HEK293 (cell line): Measurements from ENCODE around the gene CHN2.

Experiments used
- CTCF ChIA-PET: fragments of 350-600 bp; formaldehyde crosslinking; extraction: SDS; loops from one replicate; lab custom pipeline; 2021; ENCODE audit warnings: antibody characterized with exemption; lab: Yijun Ruan, JAX
- POLR2A ChIA-PET: fragments of 300-600 bp; formaldehyde crosslinking; extraction: SDS; loops from one replicate; lab custom pipeline; 2020; ENCODE audit warnings: antibody characterized with exemption, inconsistent platforms; lab: Yijun Ruan, JAX
- H3K27ac ChIP-seq: fragments of 200-500 bp; sonication (Bioruptor generic); 2 replicates; pipeline ENCODE4 v1.5.1; 2014; ENCODE audit warnings: low read depth, low read length, control low read depth, inconsistent platforms; ENCODE audit errors: extremely low read depth
- H3K36me3 ChIP-seq, 2 experiments: fragments of 200-500 bp in 1 of 2; sonication (Bioruptor generic) in 1 of 2; 1 replicate in 1 of 2; 2 replicates in 1 of 2; pipeline ENCODE4 v1.5.1; 2014 to 2017; ENCODE audit warnings: inconsistent platforms in 2 of 2, low read length in 2 of 2; ENCODE audit not compliant: control insufficient read depth in 2 of 2, insufficient read depth in 1 of 2
- H3K4me1 ChIP-seq: fragments of 200-500 bp; sonication (Bioruptor generic); 2 replicates; pipeline ENCODE4 v1.5.1; 2014; ENCODE audit warnings: mild to moderate bottlenecking, low read length, inconsistent platforms; ENCODE audit not compliant: control insufficient read depth, insufficient read depth
- H3K4me3 ChIP-seq: 2 replicates; pipeline ENCODE4 v1.5.1; 2011; ENCODE audit warnings: low read depth, mild to moderate bottlenecking, control low read depth, low read length, moderate library complexity
- H3K9me3 ChIP-seq: fragments of 200-500 bp; sonication (Bioruptor generic); 2 replicates; pipeline ENCODE4 v1.5.1; 2014; ENCODE audit warnings: low read depth, low read length, inconsistent platforms; ENCODE audit not compliant: control insufficient read depth, insufficient read depth
- GLIS1 ChIP-seq: fragments of 450-650 bp; formaldehyde crosslinking; IDR thresholded peaks from 2 replicates; pipeline ENCODE4 v1.5.1; 2016; ENCODE audit warnings: missing biosample characterization, missing genetic modification characterization
- MZF1 ChIP-seq: fragments of 450-650 bp; formaldehyde crosslinking; IDR thresholded peaks from 2 replicates; pipeline ENCODE4 v1.5.1; 2017; ENCODE audit warnings: missing biosample characterization, missing genetic modification characterization, borderline replicate concordance
- SCRT1 ChIP-seq: fragments of 450-650 bp; formaldehyde crosslinking; IDR thresholded peaks from 2 replicates; pipeline ENCODE4 v1.5.1; 2016; ENCODE audit warnings: missing biosample characterization, missing genetic modification characterization, borderline replicate concordance
- ZBTB7A ChIP-seq: fragments of 450-650 bp; formaldehyde crosslinking; IDR thresholded peaks from 2 replicates; pipeline ENCODE4 v1.5.1; 2016; ENCODE audit warnings: low read depth, missing biosample characterization, missing genetic modification characterization
- ZFP3 ChIP-seq: fragments of 450-650 bp; formaldehyde crosslinking; IDR thresholded peaks from 2 replicates; pipeline ENCODE4 v1.5.1; 2016; ENCODE audit warnings: low read depth, missing biosample characterization, missing genetic modification characterization
- ZNF133 ChIP-seq: fragments of 450-650 bp; formaldehyde crosslinking; IDR thresholded peaks from 2 replicates; pipeline ENCODE4 v1.5.1; 2016; ENCODE audit warnings: missing biosample characterization, missing genetic modification characterization
- ZNF37A ChIP-seq: fragments of 450-650 bp; IDR thresholded peaks from 2 replicates; pipeline ENCODE4 v1.5.1; 2018; ENCODE audit warnings: missing biosample characterization, missing genetic modification characterization
- ZNF391 ChIP-seq: fragments of 450-650 bp; formaldehyde crosslinking; IDR thresholded peaks from 2 replicates; pipeline ENCODE4 v1.5.1; 2016; ENCODE audit warnings: low read depth, missing biosample characterization, missing genetic modification characterization, borderline replicate concordance
- ZNF404 ChIP-seq: fragments of 450-650 bp; formaldehyde crosslinking; IDR thresholded peaks from 2 replicates; pipeline ENCODE4 v1.5.1; 2017; ENCODE audit warnings: missing biosample characterization, missing genetic modification characterization
- ZNF530 ChIP-seq: fragments of 450-650 bp; formaldehyde crosslinking; IDR thresholded peaks from 2 replicates; pipeline ENCODE4 v1.5.1; 2016; ENCODE audit warnings: low read depth, missing biosample characterization, missing genetic modification characterization
- ZNF548 ChIP-seq: fragments of 450-650 bp; formaldehyde crosslinking; IDR thresholded peaks from 2 replicates; pipeline ENCODE4 v1.5.1; 2016; ENCODE audit warnings: missing biosample characterization, missing genetic modification characterization
- ZNF585B ChIP-seq: fragments of 450-650 bp; formaldehyde crosslinking; IDR thresholded peaks from 2 replicates; pipeline ENCODE4 v1.5.1; 2016; ENCODE audit warnings: missing biosample characterization, missing genetic modification characterization
- ZNF623 ChIP-seq: fragments of 450-650 bp; formaldehyde crosslinking; IDR thresholded peaks from 2 replicates; pipeline ENCODE4 v1.5.1; 2016; ENCODE audit warnings: missing biosample characterization, missing genetic modification characterization
- ZNF791 ChIP-seq: fragments of 450-650 bp; formaldehyde crosslinking; IDR thresholded peaks from 2 replicates; pipeline ENCODE4 v1.5.1; 2016; ENCODE audit warnings: missing biosample characterization, missing genetic modification characterization
- ZNF792 ChIP-seq: fragments of 450-650 bp; formaldehyde crosslinking; IDR thresholded peaks from 2 replicates; pipeline ENCODE4 v1.5.1; 2016; ENCODE audit warnings: missing biosample characterization, missing genetic modification characterization
- TF ChIP-seq, protein P1 (sequence below): fragments of 450-650 bp; formaldehyde crosslinking; IDR thresholded peaks from 2 replicates; pipeline ENCODE4 v1.5.1; 2016; ENCODE audit warnings: missing biosample characterization, missing genetic modification characterization
- TF ChIP-seq, protein P2 (sequence below): fragments of 450-650 bp; formaldehyde crosslinking; IDR thresholded peaks from 2 replicates; pipeline ENCODE4 v1.5.1; 2017; ENCODE audit warnings: missing biosample characterization, missing genetic modification characterization
- TF ChIP-seq, protein P3 (sequence below): fragments of 450-650 bp; formaldehyde crosslinking; IDR thresholded peaks from 2 replicates; pipeline ENCODE4 v1.5.1; 2017; ENCODE audit warnings: missing biosample characterization, missing genetic modification characterization
- TF ChIP-seq, protein P4 (sequence below): fragments of 450-650 bp; formaldehyde crosslinking; IDR thresholded peaks from 2 replicates; pipeline ENCODE4 v1.5.1; 2016; ENCODE audit warnings: missing biosample characterization, missing genetic modification characterization
- TF ChIP-seq, protein P5 (sequence below): fragments of 450-650 bp; formaldehyde crosslinking; IDR thresholded peaks from 2 replicates; pipeline ENCODE4 v1.5.1; 2016; ENCODE audit warnings: missing biosample characterization, missing genetic modification characterization
- TF ChIP-seq, protein P6 (sequence below): fragments of 450-650 bp; formaldehyde crosslinking; IDR thresholded peaks from 2 replicates; pipeline ENCODE4 v1.5.1; 2016; ENCODE audit warnings: missing biosample characterization, missing genetic modification characterization

CHN2 gene

DNA sequence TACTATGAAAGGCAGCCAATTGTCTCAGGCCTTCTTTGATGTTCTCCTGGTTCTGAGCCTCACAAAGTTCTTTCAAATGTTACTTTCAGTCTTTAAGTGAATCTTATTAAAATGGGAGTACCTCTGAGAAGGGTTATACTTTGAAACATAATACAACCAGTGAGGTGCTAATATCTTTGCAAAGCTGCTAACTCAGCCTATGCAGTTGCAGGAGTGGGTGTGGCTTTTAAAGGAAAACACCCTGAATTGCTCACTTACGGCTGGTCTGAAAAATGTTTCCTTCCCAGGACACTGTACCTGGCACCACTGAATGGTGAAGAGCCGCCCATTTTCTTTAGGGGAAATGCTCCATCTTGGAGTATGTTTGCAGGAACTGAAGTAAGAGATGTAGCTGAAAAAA lies 130.9 kb downstream of the CHN2 start (continued):
- TF ChIP-seq, protein P1, sequence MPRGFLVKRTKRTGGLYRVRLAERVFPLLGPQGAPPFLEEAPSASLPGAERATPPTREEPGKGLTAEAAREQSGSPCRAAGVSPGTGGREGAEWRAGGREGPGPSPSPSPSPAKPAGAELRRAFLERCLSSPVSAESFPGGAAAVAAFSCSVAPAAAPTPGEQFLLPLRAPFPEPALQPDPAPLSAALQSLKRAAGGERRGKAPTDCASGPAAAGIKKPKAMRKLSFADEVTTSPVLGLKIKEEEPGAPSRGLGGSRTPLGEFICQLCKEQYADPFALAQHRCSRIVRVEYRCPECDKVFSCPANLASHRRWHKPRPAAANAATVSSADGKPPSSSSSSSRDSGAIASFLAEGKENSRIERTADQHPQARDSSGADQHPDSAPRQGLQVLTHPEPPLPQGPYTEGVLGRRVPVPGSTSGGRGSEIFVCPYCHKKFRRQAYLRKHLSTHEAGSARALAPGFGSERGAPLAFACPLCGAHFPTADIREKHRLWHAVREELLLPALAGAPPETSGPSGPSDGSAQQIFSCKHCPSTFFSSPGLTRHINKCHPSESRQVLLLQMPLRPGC (tag by site-specific recombination) = no peak
- TF ChIP-seq, protein P2, sequence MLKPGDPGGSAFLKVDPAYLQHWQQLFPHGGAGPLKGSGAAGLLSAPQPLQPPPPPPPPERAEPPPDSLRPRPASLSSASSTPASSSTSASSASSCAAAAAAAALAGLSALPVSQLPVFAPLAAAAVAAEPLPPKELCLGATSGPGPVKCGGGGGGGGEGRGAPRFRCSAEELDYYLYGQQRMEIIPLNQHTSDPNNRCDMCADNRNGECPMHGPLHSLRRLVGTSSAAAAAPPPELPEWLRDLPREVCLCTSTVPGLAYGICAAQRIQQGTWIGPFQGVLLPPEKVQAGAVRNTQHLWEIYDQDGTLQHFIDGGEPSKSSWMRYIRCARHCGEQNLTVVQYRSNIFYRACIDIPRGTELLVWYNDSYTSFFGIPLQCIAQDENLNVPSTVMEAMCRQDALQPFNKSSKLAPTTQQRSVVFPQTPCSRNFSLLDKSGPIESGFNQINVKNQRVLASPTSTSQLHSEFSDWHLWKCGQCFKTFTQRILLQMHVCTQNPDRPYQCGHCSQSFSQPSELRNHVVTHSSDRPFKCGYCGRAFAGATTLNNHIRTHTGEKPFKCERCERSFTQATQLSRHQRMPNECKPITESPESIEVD = no peak
- TF ChIP-seq, protein P3, sequence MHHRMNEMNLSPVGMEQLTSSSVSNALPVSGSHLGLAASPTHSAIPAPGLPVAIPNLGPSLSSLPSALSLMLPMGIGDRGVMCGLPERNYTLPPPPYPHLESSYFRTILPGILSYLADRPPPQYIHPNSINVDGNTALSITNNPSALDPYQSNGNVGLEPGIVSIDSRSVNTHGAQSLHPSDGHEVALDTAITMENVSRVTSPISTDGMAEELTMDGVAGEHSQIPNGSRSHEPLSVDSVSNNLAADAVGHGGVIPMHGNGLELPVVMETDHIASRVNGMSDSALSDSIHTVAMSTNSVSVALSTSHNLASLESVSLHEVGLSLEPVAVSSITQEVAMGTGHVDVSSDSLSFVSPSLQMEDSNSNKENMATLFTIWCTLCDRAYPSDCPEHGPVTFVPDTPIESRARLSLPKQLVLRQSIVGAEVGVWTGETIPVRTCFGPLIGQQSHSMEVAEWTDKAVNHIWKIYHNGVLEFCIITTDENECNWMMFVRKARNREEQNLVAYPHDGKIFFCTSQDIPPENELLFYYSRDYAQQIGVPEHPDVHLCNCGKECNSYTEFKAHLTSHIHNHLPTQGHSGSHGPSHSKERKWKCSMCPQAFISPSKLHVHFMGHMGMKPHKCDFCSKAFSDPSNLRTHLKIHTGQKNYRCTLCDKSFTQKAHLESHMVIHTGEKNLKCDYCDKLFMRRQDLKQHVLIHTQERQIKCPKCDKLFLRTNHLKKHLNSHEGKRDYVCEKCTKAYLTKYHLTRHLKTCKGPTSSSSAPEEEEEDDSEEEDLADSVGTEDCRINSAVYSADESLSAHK = no peak
- TF ChIP-seq ZNF530 (no peak), ZNF548 (tag by site-specific recombination) (no peak), ZNF791 (tag by site-specific recombination) (no peak), ZNF404 (tag by site-specific recombination) (no peak), ZNF585B (tag by site-specific recombination) (no peak), SCRT1 (tag by site-specific recombination) (no peak), MZF1 (tag by site-specific recombination) (no peak), ZNF133 (tag by site-specific recombination) (no peak), ZBTB7A (no peak)
- TF ChIP-seq, protein P4, sequence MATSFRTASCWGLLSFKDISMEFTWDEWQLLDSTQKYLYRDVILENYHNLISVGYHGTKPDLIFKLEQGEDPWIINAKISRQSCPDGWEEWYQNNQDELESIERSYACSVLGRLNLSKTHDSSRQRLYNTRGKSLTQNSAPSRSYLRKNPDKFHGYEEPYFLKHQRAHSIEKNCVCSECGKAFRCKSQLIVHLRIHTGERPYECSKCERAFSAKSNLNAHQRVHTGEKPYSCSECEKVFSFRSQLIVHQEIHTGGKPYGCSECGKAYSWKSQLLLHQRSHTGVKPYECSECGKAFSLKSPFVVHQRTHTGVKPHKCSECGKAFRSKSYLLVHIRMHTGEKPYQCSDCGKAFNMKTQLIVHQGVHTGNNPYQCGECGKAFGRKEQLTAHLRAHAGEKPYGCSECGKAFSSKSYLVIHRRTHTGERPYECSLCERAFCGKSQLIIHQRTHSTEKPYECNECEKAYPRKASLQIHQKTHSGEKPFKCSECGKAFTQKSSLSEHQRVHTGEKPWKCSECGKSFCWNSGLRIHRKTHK (tag by site-specific recombination) = no peak
- TF ChIP-seq, protein P5, sequence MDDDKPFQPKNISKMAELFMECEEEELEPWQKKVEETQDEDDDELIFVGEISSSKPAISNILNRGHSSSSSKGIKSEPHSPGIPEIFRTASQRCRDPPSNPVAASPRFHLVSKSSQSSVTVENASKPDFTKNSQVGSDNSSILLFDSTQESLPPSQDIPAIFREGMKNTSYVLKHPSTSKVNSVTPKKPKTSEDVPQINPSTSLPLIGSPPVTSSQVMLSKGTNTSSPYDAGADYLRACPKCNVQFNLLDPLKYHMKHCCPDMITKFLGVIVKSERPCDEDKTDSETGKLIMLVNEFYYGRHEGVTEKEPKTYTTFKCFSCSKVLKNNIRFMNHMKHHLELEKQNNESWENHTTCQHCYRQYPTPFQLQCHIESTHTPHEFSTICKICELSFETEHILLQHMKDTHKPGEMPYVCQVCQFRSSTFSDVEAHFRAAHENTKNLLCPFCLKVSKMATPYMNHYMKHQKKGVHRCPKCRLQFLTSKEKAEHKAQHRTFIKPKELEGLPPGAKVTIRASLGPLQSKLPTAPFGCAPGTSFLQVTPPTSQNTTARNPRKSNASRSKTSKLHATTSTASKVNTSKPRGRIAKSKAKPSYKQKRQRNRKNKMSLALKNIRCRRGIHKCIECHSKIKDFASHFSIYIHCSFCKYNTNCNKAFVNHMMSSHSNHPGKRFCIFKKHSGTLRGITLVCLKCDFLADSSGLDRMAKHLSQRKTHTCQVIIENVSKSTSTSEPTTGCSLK = no peak
- TF ChIP-seq, all 188 proteins: peak for 3

DNA sequence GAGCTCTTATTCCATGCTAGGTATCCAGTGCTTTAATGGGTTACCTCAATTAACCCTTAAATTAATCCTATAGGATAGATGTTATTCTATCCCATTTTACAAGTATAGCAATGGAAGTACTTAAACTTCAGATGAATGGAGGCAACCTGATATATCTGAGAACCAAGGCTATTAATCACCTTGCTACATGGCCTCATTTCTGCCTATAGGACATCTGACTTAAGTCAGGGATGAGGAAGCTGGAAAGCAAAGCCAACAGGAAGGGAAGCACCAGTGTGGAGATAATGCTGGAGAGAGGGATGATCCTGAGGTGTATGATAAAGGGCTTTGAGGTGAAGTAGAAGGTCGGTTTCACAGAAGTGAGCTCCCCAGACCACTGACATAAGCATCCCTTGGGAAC lies 132.3 kb downstream of the CHN2 start:
- TF ChIP-seq ZFP3 (tag by site-specific recombination) (peak; percentile 50; the same call in 1 of the 2 replicates), GLIS1 (tag by site-specific recombination) (no peak), ZNF623 (tag by site-specific recombination) (no peak), ZNF391 (tag by site-specific recombination) (no peak), ZNF37A (no peak), ZNF792 (tag by site-specific recombination) (no peak)
- TF ChIP-seq, protein P6, sequence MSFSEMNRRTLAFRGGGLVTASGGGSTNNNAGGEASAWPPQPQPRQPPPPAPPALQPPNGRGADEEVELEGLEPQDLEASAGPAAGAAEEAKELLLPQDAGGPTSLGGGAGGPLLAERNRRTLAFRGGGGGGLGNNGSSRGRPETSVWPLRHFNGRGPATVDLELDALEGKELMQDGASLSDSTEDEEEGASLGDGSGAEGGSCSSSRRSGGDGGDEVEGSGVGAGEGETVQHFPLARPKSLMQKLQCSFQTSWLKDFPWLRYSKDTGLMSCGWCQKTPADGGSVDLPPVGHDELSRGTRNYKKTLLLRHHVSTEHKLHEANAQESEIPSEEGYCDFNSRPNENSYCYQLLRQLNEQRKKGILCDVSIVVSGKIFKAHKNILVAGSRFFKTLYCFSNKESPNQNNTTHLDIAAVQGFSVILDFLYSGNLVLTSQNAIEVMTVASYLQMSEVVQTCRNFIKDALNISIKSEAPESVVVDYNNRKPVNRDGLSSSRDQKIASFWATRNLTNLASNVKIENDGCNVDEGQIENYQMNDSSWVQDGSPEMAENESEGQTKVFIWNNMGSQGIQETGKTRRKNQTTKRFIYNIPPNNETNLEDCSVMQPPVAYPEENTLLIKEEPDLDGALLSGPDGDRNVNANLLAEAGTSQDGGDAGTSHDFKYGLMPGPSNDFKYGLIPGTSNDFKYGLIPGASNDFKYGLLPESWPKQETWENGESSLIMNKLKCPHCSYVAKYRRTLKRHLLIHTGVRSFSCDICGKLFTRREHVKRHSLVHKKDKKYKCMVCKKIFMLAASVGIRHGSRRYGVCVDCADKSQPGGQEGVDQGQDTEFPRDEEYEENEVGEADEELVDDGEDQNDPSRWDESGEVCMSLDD = no peak
- CTCF ChIA-PET = interaction anchor here (0.5 to 0.6 kb wide), 2 partner anchors 44 to 489 kb away, joined by 3 read pairs; no protein-coding TSS in a partner anchor
- H3K36me3 ChIP-seq = no peaks in the 10 kb centered on the region
- POLR2A ChIA-PET = interaction anchor here (0.6 kb wide), 2 partner anchors 99 to 230 kb away, joined by 3 to 4 read pairs; no protein-coding TSS in a partner anchor
- no peaks in the 10 kb centered on the region for H3K9me3 ChIP-seq
- H3K27ac ChIP-seq = peak overlapping the region; percentile 88
- H3K4me1 ChIP-seq = peaks cover 27% of the 10 kb centered on the region
- no peak overlapping the region for H3K4me3 ChIP-seq
